ENCODE data around the gene PROM1. TPM values are rescaled to one million over a fixed set of nuclear protein-coding genes. Genes with fewer than 3 reads are reported as not detected.

PROM1 gene
- total and polyA plus RNA-seq, 2 experiments from 2014 or later = 36.6 to 66.6 TPM

DNA sequence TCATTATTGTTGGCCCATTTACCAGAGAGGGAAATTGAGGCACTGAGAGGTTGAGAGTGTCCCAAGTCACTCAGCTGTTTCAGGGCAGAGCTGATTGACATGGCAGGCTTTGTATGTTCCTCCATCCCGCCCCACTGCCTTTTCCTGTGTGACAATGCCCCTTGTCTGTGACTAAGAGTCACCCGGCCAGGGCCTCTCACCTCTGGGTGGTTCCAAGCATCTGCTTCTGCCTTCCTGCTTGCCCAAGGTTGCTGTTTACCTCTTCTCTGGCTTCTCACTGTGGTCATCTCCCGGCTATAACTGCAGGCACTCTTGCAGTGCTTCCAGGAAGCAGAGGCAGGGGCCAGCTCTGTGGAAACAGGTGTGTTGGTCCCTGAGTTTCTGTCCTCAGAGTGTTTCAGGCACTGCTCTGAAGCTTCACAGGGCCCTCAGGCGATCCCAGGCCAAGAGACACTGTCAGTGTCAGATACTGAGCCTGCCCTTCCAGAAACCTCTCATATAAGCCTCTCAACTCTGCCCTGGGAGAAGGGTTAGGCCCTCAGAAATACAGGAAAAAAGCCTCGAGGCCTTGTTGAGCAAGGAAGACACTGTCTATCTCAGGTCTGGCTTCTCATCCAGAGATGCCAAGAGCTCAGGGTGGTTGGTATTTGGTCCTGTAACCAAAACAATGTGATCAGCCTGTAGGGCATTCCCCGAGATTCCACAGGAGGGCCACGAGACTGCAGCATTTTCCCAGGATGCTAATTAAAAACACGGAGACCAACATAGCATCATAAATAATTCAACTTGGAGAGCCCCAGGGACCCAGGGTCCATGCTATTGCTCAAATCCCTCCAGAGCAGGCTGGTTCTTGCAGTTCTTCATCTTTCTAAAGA is 42.0 kb upstream of the PROM1 start:
- H3K36me3 ChIP-seq (ENCODE audit: insufficient read depth) = no peaks in the 10 kb centered on the region
- no peak overlapping the region for H2AFZ ChIP-seq
- ATAC-seq (peak; percentile 53), DNase-seq (ENCODE audit: low spot score) (peak; percentile 25)
- Mint-ChIP-seq H3K36me3 (ENCODE audit: low read depth) (no peaks in the 10 kb centered on the region), H3K4me1 (peaks cover 4% of the 10 kb centered on the region; the same call in 2 of the 3 replicates), H3K9me3 (no peaks in the 10 kb centered on the region), H3K27ac (no peak overlapping the region), H3K27me3 (ENCODE audit: insufficient read depth, low read depth, poor library complexity) (peaks cover 14% of the 10 kb centered on the region), H3K4me3 (no peak overlapping the region)
- TF ChIP-seq JUNB (IDR thresholded peaks at IDR 0.05; ENCODE audit: unreplicated experiment) = no peak
- TF ChIP-seq, protein P1, sequence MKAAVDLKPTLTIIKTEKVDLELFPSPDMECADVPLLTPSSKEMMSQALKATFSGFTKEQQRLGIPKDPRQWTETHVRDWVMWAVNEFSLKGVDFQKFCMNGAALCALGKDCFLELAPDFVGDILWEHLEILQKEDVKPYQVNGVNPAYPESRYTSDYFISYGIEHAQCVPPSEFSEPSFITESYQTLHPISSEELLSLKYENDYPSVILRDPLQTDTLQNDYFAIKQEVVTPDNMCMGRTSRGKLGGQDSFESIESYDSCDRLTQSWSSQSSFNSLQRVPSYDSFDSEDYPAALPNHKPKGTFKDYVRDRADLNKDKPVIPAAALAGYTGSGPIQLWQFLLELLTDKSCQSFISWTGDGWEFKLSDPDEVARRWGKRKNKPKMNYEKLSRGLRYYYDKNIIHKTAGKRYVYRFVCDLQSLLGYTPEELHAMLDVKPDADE (IDR thresholded peaks at IDR 0.05) = no peak
- TF ChIP-seq STAT1 (IDR thresholded peaks at IDR 0.05; ENCODE audit: unreplicated experiment) = no peak
- no peak for TF ChIP-seq EZH2phosphoT487 (IDR thresholded peaks at IDR 0.05; ENCODE audit: unreplicated experiment)
- TF ChIP-seq, protein P2, sequence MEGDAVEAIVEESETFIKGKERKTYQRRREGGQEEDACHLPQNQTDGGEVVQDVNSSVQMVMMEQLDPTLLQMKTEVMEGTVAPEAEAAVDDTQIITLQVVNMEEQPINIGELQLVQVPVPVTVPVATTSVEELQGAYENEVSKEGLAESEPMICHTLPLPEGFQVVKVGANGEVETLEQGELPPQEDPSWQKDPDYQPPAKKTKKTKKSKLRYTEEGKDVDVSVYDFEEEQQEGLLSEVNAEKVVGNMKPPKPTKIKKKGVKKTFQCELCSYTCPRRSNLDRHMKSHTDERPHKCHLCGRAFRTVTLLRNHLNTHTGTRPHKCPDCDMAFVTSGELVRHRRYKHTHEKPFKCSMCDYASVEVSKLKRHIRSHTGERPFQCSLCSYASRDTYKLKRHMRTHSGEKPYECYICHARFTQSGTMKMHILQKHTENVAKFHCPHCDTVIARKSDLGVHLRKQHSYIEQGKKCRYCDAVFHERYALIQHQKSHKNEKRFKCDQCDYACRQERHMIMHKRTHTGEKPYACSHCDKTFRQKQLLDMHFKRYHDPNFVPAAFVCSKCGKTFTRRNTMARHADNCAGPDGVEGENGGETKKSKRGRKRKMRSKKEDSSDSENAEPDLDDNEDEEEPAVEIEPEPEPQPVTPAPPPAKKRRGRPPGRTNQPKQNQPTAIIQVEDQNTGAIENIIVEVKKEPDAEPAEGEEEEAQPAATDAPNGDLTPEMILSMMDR (conservative IDR thresholded peaks at IDR 0.05; ENCODE audit: low read depth in 2 of 2) = no peak
- no peak for TF ChIP-seq CREB1 (CRISPR knock-in tag; IDR thresholded peaks at IDR 0.05; ENCODE audit: low read depth)
- TF ChIP-seq, protein P3, sequence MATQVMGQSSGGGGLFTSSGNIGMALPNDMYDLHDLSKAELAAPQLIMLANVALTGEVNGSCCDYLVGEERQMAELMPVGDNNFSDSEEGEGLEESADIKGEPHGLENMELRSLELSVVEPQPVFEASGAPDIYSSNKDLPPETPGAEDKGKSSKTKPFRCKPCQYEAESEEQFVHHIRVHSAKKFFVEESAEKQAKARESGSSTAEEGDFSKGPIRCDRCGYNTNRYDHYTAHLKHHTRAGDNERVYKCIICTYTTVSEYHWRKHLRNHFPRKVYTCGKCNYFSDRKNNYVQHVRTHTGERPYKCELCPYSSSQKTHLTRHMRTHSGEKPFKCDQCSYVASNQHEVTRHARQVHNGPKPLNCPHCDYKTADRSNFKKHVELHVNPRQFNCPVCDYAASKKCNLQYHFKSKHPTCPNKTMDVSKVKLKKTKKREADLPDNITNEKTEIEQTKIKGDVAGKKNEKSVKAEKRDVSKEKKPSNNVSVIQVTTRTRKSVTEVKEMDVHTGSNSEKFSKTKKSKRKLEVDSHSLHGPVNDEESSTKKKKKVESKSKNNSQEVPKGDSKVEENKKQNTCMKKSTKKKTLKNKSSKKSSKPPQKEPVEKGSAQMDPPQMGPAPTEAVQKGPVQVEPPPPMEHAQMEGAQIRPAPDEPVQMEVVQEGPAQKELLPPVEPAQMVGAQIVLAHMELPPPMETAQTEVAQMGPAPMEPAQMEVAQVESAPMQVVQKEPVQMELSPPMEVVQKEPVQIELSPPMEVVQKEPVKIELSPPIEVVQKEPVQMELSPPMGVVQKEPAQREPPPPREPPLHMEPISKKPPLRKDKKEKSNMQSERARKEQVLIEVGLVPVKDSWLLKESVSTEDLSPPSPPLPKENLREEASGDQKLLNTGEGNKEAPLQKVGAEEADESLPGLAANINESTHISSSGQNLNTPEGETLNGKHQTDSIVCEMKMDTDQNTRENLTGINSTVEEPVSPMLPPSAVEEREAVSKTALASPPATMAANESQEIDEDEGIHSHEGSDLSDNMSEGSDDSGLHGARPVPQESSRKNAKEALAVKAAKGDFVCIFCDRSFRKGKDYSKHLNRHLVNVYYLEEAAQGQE (IDR thresholded peaks at IDR 0.05; ENCODE audit: unreplicated experiment) = no peak
- no peak overlapping the region for H3K4me2 ChIP-seq
- H3K79me2 ChIP-seq (replicated peaks; ENCODE audit: insufficient read depth) = no peaks in the 10 kb centered on the region
- no peak overlapping the region for H3K4me3 ChIP-seq
- H3K27ac ChIP-seq (ENCODE audit: low read depth) = no peak overlapping the region
- no peaks in the 10 kb centered on the region for H3K27me3 ChIP-seq (ENCODE audit: insufficient read depth)
- no peaks in the 10 kb centered on the region for H3F3A ChIP-seq (replicated peaks; ENCODE audit: low read depth)
- H3K4me1 ChIP-seq (ENCODE audit: insufficient read depth) = no peaks in the 10 kb centered on the region
- 0 out of 2 replicates have a peak, but pooled peaks cover 6% of the 10 kb centered on the region for H3K9me2 ChIP-seq (ENCODE audit: insufficient read depth)
- H4K20me1 ChIP-seq (replicated peaks; ENCODE audit: insufficient read depth) = no peaks in the 10 kb centered on the region
